Measurements from ENCODE around the gene XYLT1. TPM values are rescaled to one million over a fixed set of nuclear protein-coding genes. Genes with fewer than 3 reads are reported as not detected.

The XYLT1 gene
- polyA plus RNA-seq, 1 donor: 9.9 TPM

DNA sequence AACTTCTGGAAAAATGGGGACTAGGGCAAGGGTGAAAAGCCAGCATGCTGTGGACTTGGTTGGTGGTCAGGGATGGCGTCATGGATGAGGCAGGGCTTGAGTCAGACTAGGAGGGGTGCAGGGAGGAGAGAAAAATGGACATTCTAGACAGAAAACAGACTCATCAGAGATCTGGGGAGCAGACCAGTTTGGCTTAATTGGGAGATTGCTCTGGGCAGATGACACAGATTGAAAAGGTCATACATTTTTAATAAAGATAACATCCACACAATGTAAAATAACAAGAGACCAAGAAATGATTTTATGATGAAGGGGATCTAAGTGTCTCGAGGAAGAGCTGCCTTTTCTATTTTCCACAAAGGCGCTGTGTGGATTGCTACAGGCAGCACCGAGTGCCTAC lies 326.3 kb downstream of the XYLT1 start:
- no peak for DNase-seq
- H3K36me3 ChIP-seq (ENCODE audit: control insufficient read depth, insufficient read depth, low read length): peaks cover 5% of the 10 kb centered on the region
- WGBS (ENCODE audit: insufficient coverage, low lambda C conversion rate): 100% methylated on average over 1 of the region's 4 CpGs

DNA sequence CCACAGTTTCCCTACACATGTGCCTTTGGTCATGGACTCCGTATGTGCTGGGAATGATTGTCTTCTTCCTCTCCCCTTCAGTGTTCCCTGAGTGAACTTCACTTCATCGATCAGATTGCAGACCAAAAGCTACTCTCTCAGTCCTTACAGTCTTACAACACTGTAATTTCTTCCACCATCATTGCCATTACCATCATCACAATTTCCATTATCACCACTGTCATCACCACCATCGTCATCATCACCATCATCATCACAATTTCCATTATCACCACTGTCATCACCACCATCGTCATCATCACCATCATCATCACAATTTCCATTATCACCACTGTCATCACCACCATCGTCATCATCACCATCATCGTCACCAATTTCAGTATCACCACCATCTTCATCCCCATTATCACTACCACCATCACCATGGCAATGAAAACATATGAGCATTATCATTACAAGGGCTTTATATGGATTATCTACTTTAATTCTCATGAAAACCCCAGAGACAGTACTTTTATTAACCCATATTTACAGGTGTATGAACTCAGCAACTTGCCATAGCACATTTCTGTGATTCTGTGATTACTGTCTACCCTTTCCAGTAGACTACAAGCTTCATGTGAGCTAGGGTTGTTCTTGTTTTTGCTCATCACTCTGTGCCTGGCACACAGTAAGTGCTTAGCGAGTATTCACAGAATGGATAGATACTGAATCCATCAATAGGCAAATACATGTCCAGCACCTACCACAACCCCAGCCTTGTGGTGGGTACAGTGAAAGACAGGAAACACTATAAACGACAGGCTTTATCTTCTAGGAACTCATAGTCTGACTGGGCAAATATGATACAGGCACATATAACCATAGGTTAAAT lies 327.0 kb downstream of the XYLT1 start:
- no peak for DNase-seq
- Histone ChIP-seq H3K36me3 (ENCODE audit: control insufficient read depth, insufficient read depth, low read length) (peaks cover 5% of the 10 kb centered on the region), H3K27me3 (ENCODE audit: control insufficient read depth, insufficient read depth, low read length) (no peaks in the 10 kb centered on the region), H3K9me3 (ENCODE audit: control insufficient read depth, low read depth, low read length) (no peaks in the 10 kb centered on the region), H3K4me1 (ENCODE audit: control insufficient read depth, insufficient read depth, low read length) (no peaks in the 10 kb centered on the region), H3K27ac (ENCODE audit: low read length) (no peak overlapping the region), H3K4me3 (ENCODE audit: low read length) (no peak overlapping the region)
- WGBS (ENCODE audit: insufficient coverage, low lambda C conversion rate): 92% methylated on average over 2 of the region's 8 CpGs

More for the DNA sequence above, 326.3 kb downstream of the XYLT1 start:
- no peak overlapping the region for H3K27ac ChIP-seq (ENCODE audit: low read length)
- H3K4me1 ChIP-seq (ENCODE audit: control insufficient read depth, insufficient read depth, low read length): no peaks in the 10 kb centered on the region
- H3K9me3 ChIP-seq (ENCODE audit: control insufficient read depth, low read depth, low read length): no peaks in the 10 kb centered on the region
- no peak overlapping the region for H3K4me3 ChIP-seq (ENCODE audit: low read length)
- no peaks in the 10 kb centered on the region for H3K27me3 ChIP-seq (ENCODE audit: control insufficient read depth, insufficient read depth, low read length)

DNA sequence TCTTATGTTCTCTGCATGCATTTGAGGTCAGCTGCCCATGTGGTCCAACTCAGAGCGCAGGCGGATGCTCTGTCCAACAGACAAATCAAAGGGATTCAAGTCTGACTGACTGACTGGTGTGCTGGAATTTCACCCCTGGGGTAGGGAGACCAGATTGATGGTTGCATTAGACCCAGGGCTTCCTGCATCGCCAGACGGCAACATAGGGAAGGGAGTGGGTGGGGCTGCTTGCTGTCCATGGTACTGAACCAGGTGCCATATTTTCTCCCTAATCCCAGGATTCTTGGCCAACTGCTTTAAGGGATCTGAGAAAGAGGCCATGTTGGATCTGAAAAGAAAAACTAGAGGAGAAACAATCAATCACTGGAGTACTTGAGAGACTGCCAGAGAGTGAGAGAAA lies 332.0 kb downstream of the XYLT1 start:
- H3K27me3 ChIP-seq (ENCODE audit: control insufficient read depth, insufficient read depth, low read length): no peaks in the 10 kb centered on the region
- no CpG with 5 or more reads among the region's 4 CpGs for WGBS (ENCODE audit: insufficient coverage, low lambda C conversion rate)
- no peak for DNase-seq

DNA sequence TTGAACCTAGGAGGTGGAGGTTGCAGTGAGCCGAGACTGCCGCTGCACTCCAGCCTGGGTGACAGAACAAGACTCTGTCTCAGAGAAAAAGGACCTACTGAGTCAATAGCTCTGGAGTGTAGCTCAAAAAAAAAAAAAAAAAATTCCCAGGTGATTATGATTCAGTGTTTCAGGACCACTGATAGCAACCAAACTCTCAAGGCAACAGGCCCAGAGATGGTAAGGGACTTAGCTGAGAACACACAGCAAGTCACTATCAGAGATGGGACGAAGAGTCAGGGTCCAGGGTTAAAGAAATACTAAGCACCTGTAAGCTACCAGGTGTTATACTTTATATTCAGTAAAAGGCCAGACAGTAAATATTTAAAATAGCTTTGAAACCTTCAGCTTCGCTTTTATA lies 335.3 kb downstream of the XYLT1 start:
- no peaks in the 10 kb centered on the region for H3K4me1 ChIP-seq (ENCODE audit: control insufficient read depth, insufficient read depth, low read length)
- WGBS (ENCODE audit: insufficient coverage, low lambda C conversion rate): no CpG with 5 or more reads among the region's 4 CpGs
- DNase-seq: no peak
- H3K27me3 ChIP-seq (ENCODE audit: control insufficient read depth, insufficient read depth, low read length): no peaks in the 10 kb centered on the region
- no peak overlapping the region for H3K4me3 ChIP-seq (ENCODE audit: low read length)
- H3K9me3 ChIP-seq (ENCODE audit: control insufficient read depth, low read depth, low read length): no peaks in the 10 kb centered on the region
- H3K36me3 ChIP-seq (ENCODE audit: control insufficient read depth, insufficient read depth, low read length): peaks cover 35% of the 10 kb centered on the region
- H3K27ac ChIP-seq (ENCODE audit: low read length): no peak overlapping the region

More for the DNA sequence above, 332.0 kb downstream of the XYLT1 start:
- no peaks in the 10 kb centered on the region for H3K9me3 ChIP-seq (ENCODE audit: control insufficient read depth, low read depth, low read length)
- no peak overlapping the region for H3K27ac ChIP-seq (ENCODE audit: low read length)
- H3K4me3 ChIP-seq (ENCODE audit: low read length): no peak overlapping the region
- H3K4me1 ChIP-seq (ENCODE audit: control insufficient read depth, insufficient read depth, low read length): no peaks in the 10 kb centered on the region
- peaks cover 25% of the 10 kb centered on the region for H3K36me3 ChIP-seq (ENCODE audit: control insufficient read depth, insufficient read depth, low read length)

DNA sequence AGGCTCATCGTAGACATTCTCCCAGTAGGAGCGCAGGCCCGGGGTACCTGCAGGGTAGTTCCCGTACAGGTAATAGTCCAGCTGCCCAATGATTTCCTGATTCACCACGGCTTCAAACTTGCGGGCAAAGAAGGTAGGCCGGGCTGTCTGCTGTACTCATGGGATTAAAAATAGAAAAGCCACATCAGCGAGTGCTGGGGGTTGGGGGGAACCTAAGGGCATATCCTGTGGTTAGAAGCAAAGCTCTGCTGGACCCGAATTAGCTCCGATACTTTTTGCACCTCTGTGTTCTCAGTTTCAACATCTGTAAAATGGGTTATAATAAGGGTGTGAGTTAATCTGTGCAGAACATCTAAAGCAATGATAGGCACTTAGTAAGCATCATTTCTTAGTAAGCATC lies 336.2 kb downstream of the XYLT1 start:
- H3K9me3 ChIP-seq (ENCODE audit: control insufficient read depth, low read depth, low read length): no peaks in the 10 kb centered on the region
- H3K36me3 ChIP-seq (ENCODE audit: control insufficient read depth, insufficient read depth, low read length): peaks cover 36% of the 10 kb centered on the region
- WGBS (ENCODE audit: insufficient coverage, low lambda C conversion rate): 80% methylated on average over 1 of the region's 10 CpGs
- no peaks in the 10 kb centered on the region for H3K27me3 ChIP-seq (ENCODE audit: control insufficient read depth, insufficient read depth, low read length)
- no peak overlapping the region for H3K27ac ChIP-seq (ENCODE audit: low read length)
- DNase-seq: no peak
- no peak overlapping the region for H3K4me3 ChIP-seq (ENCODE audit: low read length)
- no peaks in the 10 kb centered on the region for H3K4me1 ChIP-seq (ENCODE audit: control insufficient read depth, insufficient read depth, low read length)

DNA sequence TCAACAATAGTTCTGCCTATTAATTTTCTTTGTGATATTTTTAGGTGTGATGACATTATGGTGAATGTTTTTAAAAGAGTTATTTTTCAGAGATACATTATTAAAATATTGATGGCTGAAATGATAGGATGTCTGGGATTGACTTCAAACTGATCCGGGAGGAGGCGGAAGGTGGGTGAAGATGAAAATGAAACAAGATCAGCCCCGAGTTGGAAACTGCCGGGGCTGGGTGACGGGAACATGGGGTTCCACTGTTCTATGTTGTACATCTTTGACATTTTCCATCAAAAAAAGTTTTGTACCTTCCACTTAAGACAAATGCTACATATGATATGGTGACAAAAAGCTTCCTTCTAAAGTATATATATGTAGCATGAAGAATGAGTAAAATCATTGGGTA lies 336.9 kb downstream of the XYLT1 start:
- 100% methylated on average over 2 of the region's 5 CpGs for WGBS (ENCODE audit: insufficient coverage, low lambda C conversion rate)
- Histone ChIP-seq H3K36me3 (ENCODE audit: control insufficient read depth, insufficient read depth, low read length) (peaks cover 36% of the 10 kb centered on the region), H3K27me3 (ENCODE audit: control insufficient read depth, insufficient read depth, low read length) (no peaks in the 10 kb centered on the region), H3K4me1 (ENCODE audit: control insufficient read depth, insufficient read depth, low read length) (no peaks in the 10 kb centered on the region), H3K4me3 (ENCODE audit: low read length) (no peak overlapping the region), H3K27ac (ENCODE audit: low read length) (no peak overlapping the region), H3K9me3 (ENCODE audit: control insufficient read depth, low read depth, low read length) (no peaks in the 10 kb centered on the region)
- no peak for DNase-seq

DNA sequence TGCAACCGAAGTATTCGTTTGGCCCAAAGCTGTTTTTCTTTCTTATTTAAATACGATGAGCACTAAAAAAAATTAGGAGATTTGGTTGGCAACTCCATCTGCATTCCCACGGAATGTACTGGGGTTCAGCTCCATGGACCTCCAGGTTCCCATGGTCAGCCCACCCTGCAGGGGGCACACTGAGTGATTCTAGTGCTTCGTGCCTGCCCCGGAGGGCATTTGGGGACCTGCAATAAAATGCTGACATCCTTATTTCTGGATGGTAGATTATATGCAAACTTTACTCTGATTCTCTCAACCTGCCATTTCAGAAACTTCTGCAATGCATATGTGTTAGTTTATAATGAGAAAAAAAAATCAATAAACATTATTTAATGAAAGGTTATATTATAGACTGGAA lies 339.4 kb downstream of the XYLT1 start:
- WGBS (ENCODE audit: insufficient coverage, low lambda C conversion rate): no CpG with 5 or more reads among the region's 6 CpGs
- Histone ChIP-seq H3K27ac (ENCODE audit: low read length) (no peak overlapping the region), H3K27me3 (ENCODE audit: control insufficient read depth, insufficient read depth, low read length) (no peaks in the 10 kb centered on the region), H3K4me3 (ENCODE audit: low read length) (no peak overlapping the region), H3K36me3 (ENCODE audit: control insufficient read depth, insufficient read depth, low read length) (peaks cover 44% of the 10 kb centered on the region), H3K4me1 (ENCODE audit: control insufficient read depth, insufficient read depth, low read length) (no peaks in the 10 kb centered on the region), H3K9me3 (ENCODE audit: control insufficient read depth, low read depth, low read length) (no peaks in the 10 kb centered on the region)
- no peak for DNase-seq

DNA sequence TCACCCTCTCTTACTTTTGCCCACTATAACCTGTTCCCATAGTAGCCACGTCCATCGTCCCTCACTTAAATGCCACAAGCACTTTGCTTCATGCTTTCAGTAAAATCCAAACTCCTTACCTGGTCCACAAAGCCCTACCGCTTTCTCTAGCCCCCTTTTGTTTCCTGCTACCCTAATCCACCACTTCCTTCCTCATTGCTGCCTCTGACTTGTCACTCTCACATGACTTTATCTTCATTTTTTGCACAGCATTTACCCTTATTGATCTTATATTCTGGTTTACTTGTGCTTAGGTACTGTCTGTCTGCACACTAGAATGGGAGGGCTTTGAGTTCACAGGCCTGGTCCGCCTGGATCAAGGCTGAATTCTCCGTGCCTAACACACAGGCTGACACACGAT lies 340.0 kb downstream of the XYLT1 start:
- DNase-seq: no peak
- H3K27ac ChIP-seq (ENCODE audit: low read length): no peak overlapping the region
- no peaks in the 10 kb centered on the region for H3K4me1 ChIP-seq (ENCODE audit: control insufficient read depth, insufficient read depth, low read length)
- peaks cover 40% of the 10 kb centered on the region for H3K36me3 ChIP-seq (ENCODE audit: control insufficient read depth, insufficient read depth, low read length)
- H3K4me3 ChIP-seq (ENCODE audit: low read length): no peak overlapping the region
- no peaks in the 10 kb centered on the region for H3K9me3 ChIP-seq (ENCODE audit: control insufficient read depth, low read depth, low read length)
- WGBS (ENCODE audit: insufficient coverage, low lambda C conversion rate): 100% methylated on average over 3 of the region's 6 CpGs
- H3K27me3 ChIP-seq (ENCODE audit: control insufficient read depth, insufficient read depth, low read length): no peaks in the 10 kb centered on the region

DNA sequence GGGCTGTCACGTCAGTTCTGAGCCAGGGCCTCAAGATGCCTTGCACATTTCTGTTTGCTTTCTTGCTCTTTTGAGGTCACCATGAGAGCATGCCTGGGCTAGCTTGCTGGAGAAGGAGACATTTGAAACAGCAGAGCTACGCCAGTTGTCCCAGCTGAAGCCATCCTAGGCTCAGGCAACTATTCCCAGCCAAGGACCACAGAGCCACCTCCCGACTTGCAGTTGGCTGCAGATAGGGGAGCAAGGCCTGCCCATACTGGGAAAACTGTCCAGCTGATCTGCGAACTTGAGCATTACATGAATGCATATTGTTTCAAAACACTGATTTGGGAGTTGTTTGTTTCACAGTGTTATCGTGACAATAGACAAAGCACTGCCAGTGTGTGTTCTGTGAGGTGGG lies 340.8 kb downstream of the XYLT1 start:
- Histone ChIP-seq H3K4me1 (ENCODE audit: control insufficient read depth, insufficient read depth, low read length) (no peaks in the 10 kb centered on the region), H3K27ac (ENCODE audit: low read length) (no peak overlapping the region), H3K9me3 (ENCODE audit: control insufficient read depth, low read depth, low read length) (no peaks in the 10 kb centered on the region), H3K27me3 (ENCODE audit: control insufficient read depth, insufficient read depth, low read length) (no peaks in the 10 kb centered on the region), H3K36me3 (ENCODE audit: control insufficient read depth, insufficient read depth, low read length) (peaks cover 48% of the 10 kb centered on the region), H3K4me3 (ENCODE audit: low read length) (no peak overlapping the region)
- no CpG with 5 or more reads among the region's 5 CpGs for WGBS (ENCODE audit: insufficient coverage, low lambda C conversion rate)
- no peak for DNase-seq

DNA sequence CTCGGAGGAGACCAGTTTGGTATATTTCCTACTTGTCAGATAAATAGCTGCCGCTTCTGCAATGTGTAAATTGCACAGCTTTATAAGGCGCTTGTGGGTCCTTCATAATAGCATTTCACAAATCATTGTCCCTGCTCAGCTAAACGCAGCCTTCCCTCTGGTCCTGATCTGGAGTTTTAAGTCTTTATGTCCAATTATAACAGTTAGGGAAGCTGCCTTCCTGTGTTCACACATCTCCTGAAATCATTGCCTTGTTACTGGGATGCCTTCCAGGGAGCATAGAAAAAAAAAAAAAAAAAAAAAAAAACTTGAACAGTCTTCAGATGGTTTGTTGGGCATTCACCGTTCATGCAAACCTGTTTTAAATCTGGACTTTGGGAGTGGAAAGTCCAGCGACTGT lies 342.0 kb downstream of the XYLT1 start:
- Histone ChIP-seq H3K4me3 (ENCODE audit: low read length) (no peak overlapping the region), H3K27ac (ENCODE audit: low read length) (no peak overlapping the region), H3K9me3 (ENCODE audit: control insufficient read depth, low read depth, low read length) (no peaks in the 10 kb centered on the region), H3K27me3 (ENCODE audit: control insufficient read depth, insufficient read depth, low read length) (no peaks in the 10 kb centered on the region), H3K4me1 (ENCODE audit: control insufficient read depth, insufficient read depth, low read length) (no peaks in the 10 kb centered on the region), H3K36me3 (ENCODE audit: control insufficient read depth, insufficient read depth, low read length) (peaks cover 42% of the 10 kb centered on the region)
- 100% methylated on average over 2 of the region's 6 CpGs for WGBS (ENCODE audit: insufficient coverage, low lambda C conversion rate)
- no peak for DNase-seq

DNA sequence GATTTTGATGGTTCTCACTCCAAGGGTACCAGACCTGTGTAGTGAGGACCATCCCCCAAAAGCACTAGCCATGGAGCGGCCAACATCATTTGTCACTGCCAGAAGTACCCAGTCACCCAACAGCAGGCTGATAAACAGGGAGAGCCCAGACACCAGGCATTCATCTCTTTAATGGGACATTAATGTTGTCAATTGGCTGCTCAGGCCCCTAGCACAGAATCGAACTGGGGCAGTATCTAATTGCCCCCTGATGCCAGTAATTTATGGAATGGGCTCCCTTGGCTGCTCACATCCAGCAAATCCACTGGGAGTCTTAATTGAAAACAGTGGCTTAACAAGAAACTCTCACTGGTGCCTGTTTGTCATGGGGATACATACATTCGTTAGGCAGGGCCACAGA lies 344.6 kb downstream of the XYLT1 start:
- H3K4me3 ChIP-seq (ENCODE audit: low read length): no peak overlapping the region
- WGBS (ENCODE audit: insufficient coverage, low lambda C conversion rate): no CpG with 5 or more reads among the region's 3 CpGs
- no peaks in the 10 kb centered on the region for H3K4me1 ChIP-seq (ENCODE audit: control insufficient read depth, insufficient read depth, low read length)
- peaks cover 30% of the 10 kb centered on the region for H3K36me3 ChIP-seq (ENCODE audit: control insufficient read depth, insufficient read depth, low read length)
- no peaks in the 10 kb centered on the region for H3K27me3 ChIP-seq (ENCODE audit: control insufficient read depth, insufficient read depth, low read length)
- no peak for DNase-seq
- H3K9me3 ChIP-seq (ENCODE audit: control insufficient read depth, low read depth, low read length): no peaks in the 10 kb centered on the region
- H3K27ac ChIP-seq (ENCODE audit: low read length): no peak overlapping the region
